HG03558 (cell line): ENCODE results near the gene JAK1.
A peak's percentile ranks its signal among the peaks of the same experiment; 100 is the strongest.

Experiments used
- ATAC-seq: cut with Tn5 transposase; IDR thresholded peaks from one replicate; pipeline ENCODE4 v1.9.1; 2021; ENCODE audit warnings: moderate number of reproducible peaks; ENCODE audit not compliant: unreplicated experiment; ENCODE audit errors: extremely low read depth

The JAK1 gene

DNA sequence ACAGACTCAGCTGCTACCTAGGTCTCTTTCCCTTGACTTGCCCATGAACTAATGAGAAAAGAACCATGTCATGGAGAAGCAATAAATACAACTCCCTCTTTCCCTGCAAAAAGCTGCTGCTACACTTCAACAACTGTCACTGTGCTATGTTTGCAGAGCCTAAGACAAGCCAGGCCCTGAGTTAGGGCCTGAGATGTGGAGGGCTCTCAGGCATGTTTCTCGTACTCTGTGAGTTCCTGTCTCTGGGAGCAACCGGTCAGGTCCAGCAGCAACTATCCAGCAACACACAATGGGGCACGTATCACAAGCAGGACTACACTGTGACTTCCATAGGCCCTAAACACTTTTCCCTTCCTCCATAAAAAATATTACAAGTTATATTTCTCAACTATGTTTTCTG is 91.7 kb downstream of the JAK1 start:
- ATAC-seq: no peak

DNA sequence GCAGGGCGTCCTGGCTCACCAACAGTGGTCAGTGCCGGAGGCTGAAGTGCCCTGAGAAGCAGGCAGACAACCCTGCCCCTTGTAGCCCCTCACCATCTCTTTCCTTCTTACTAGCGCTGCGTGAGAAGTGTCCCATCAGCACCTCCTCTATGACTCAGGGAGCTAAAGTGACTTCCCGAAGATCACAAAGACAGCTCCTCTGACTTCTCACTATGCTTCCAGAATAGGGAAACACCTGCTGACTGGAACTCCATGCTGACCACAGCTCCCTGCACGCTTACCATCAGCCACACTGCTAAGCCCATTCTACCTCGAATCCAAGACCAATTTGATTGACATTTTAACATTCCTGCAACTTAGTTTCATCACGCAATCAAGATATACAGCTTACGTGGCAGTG is 92.8 kb downstream of the JAK1 start:
- no peak for ATAC-seq

DNA sequence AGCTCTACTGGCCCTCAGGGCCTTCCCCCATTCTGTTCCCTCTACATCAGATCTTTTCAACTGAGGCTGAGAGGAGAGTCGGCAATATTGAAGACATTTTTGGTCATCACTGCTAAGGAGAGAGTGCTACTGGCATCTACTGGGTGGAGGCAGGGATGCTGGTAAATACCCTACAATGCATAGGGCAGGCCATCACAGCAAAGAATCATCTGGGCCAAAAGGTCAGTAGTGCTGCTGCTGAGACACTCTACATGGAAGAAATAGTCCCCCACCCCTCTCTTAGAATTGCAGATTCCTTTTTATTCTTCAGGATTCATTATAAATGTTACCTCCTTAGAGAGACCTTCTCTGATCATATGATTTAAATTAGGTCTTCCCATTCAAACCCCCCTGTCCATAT is 94.3 kb downstream of the JAK1 start:
- no peak for ATAC-seq

DNA sequence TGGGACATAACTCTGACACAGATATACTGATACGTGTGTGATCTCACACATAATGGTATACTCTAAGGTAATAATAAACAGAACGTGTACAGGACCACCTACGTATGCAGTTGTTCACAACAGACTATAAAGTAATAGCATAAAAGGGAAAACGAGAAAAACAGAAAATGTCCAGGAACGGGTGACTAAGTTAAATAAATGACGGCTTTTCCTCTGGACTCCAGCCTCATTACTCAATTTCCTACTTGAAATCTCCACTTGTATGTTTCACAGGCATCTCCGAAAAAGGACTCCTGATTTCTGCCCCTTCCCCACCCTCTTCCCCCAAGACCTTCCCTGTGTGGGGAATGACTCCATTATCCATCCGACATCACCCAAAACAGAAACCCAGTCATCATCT is 95.1 kb downstream of the JAK1 start:
- no peak for ATAC-seq

DNA sequence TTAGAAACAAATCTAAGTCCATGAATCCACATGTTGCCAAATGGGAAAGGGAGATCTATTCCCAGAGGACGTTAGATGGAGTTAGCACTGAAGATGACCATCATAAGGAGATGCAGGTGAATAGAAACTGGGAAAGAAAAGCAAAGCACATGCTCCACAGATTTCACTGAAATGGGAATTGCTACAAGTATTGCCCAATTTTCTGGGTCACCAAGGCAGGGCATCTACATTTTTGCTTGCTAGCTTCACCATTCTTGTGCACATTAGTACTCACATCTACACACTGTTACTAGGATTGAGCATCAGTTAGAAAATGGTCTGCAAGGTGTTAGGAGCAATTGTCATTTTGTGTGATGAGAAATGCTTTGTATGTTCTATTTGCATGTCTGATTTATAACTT is 99.1 kb downstream of the JAK1 start:
- no peak for ATAC-seq

DNA sequence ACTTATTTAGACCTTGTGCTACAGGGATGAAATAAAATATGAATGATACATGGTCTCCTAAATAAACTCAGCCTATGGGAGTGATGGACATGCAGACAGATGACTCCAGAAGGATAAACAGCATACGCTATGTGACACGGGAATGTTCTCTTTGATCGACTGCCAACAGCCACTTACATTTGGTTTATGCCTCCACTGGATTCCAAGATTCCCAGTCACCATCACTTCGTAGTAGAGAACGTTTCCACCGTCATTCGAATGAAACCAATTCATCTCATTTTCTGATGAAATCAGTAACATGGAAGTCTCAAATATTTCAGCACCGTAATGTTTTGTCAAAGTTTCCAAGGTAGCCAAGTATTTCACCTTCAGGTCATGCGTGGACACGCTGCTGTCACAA is 99.7 kb downstream of the JAK1 start:
- ATAC-seq: no peak

DNA sequence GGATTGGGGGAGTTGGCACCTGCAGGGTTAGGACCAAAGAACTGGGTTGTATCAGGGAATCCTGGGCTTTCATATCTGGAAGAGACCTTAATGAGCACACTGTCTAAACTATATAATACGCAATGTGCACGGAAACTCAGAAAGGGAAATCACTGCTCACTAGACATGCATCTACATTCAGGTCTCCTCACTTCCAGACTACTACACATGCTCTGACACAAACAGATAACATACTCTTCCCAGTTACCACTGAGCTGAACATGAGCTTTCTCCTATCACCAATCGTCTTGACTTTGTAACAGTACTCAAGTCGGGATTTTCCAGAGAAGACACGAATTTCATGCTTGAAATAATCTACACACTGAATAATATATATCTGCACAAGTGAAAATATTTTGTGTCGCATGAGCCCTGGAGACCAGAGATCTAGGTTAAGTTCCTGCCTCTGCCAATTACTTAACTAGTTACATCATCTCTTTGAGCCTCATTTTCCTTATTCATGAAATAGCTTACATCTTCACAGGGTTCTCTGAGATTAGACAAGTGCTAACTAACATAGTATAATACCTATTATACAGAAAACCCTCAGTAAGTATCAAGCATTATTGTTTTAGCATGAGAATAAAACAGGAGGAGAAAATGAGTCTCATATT is 101.1 kb downstream of the JAK1 start:
- ATAC-seq: no peak

DNA sequence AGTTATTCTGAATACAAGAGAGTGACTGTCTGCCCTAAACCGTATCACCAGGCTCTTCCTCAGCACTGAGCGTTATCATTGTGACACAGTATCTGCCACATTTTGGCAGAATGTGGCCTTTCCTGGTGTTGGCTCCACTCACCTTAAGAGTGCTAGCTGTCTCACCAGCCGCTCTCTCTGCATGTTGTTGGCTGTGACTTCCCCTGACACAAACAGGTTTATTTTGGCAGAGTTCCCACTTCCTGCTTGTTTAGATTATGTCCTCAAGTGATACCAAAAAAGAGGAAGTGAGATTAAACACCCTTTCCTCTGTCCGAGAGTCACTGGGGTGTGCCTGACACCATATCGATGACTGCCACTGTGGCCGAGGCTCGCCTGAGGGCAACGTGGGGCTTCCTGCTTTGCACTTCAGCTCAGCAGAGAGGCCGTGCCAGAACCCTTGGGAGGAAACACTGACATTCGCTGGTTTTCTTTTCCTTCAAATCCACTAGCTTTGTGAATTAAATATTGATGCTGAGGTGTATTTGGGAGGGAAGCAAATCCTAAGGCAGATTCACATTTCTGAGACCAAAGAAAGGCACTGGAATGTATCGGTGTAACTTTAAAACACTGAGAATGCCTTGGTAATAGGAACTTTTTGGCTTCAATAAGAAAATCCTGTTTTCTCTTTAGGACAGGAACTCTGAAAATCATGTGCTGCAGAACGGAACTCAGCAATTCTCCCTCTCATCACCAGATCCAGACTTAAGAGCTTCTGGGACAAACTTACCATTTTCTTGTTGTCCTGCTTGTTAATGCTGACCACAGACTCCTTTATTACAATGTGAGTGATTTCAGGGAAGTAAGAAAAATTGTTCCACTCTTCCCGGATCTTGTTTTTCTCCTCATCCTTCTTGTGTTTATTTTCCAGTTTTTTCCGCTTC is 102.1 kb downstream of the JAK1 start:
- peak; percentile 100 for ATAC-seq

DNA sequence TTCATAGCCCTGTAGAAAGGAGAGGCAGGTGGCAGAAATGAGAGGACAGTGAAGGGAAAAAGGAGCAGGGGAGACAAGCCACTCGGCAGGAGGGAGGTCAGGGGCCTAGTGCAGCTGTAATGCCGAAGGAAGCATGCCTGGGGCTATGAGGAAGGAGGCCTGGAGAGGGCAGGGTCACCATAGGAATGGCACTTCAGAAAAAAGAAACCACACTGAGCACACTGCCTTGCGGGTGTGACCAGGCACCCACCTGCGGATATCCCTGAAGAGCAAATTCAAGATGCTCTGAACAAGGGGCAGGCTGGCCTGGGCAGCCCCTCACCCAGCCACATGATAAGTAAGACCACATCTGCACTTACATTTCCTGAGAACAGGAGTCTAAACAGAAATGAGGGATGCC is 104.7 kb downstream of the JAK1 start:
- no peak for ATAC-seq

DNA sequence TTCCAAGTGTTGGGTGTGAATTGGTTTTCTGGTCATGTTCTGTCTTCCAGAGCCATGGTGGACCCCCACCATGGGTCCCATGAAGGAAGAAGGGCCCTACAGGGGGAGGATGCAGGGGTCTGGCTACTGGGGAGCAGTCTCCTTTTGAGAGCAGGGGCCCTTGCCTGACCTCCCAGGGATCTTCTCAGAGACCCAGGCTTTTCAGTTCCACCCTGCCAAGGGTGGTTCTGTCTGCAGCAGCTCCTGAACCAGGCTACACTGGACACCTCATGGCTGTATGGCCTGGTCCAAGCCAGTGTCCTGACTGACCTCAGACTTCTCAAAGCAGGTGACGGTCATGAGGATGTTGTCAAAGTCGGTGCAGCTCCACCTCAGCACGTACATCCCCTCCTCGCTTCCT is 109.0 kb downstream of the JAK1 start:
- ATAC-seq: no peak

DNA sequence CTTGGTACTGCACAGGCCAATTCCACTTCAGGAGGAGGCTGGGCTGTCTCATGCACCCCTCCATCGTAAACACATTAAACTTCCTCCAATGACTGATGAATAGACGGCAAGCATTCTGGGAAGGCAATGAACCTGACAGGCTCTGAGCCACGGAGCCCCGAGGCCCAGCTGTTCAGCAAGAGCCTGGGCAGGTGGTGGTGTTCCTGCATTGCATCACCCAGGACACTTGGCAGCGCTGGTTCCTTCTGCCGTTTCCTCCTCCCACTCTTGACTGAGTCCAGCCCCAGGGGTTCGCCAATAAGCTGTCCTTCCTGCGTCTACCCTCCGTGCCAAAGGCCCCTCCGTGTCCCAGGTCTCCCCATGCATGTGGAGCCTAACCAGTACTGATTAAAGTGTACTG is 109.8 kb downstream of the JAK1 start:
- no peak for ATAC-seq

DNA sequence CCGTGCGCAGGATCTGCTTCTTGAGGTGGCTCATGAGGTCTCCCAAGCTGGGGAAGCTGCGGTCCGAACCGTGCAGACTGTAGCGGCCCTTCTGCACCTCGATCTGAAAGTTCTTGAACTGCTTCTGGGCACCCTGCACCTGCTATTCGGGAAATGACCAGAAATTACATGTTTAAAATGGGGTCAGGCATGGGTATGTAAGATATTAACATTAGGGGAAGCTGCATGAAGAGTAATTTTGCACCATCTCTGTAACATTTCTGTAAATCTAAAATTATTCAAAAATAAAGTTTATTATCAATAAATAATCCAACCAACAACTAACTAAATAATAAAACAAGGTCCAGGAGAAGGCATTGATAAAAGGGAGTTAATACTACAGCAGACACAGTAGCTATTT is 110.8 kb downstream of the JAK1 start:
- no peak for ATAC-seq

DNA sequence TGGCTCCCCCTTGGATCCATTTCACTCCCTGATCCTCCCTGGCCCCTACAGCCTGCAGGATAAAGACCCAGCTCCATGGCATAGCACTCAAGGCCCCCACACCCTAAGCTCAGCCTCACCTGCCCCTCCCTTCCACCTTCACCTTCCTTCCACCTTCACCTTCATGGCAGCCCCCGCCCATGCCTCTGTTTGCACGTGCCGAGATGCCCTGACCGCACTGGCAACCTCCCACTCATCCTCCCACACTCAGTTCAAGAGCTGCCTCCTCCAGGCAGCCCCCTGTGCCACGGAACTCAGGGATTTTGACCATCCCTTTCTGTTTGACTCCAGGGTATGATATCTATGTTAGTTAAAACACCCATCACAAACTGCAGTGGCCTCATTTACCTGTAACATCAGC is 111.7 kb downstream of the JAK1 start:
- no peak for ATAC-seq

DNA sequence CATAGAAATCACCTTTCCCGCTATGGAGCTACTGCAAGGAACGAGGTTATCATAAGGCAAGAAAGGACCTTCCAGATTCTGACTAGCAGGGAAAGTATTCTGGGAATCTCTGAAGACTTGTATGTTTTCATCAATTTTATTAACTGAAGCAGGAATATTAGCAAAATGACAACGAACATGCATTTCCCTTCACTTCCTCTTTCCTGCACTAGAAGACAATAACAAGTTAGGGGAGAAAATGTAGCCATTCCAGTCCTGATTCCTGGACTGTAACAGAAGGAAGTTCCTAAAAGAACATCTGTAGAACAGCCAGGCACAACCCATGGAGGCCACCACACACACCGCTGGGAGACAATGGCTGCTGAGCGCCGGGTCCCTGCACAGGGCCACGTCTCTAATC is 114.7 kb downstream of the JAK1 start:
- no peak for ATAC-seq

DNA sequence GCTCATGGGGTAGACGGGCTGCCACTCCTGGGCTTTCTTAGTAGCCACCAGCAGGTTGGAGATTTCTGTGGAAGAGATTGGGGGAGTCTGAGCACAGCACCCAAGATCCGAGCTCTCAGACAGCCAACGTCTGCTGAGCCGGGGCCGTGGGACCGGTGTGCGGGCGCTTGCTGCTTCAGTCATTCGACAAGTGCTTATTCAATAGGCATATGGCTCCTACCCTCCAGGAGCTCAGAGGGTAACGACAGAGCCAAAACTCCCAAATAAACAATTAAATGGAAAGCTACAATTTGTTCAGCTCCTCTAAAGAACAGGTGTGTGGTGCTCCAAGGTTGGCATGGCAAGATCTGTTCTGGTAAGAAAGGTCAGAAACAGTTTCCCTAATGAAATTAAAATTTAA is 115.5 kb downstream of the JAK1 start:
- no peak for ATAC-seq

DNA sequence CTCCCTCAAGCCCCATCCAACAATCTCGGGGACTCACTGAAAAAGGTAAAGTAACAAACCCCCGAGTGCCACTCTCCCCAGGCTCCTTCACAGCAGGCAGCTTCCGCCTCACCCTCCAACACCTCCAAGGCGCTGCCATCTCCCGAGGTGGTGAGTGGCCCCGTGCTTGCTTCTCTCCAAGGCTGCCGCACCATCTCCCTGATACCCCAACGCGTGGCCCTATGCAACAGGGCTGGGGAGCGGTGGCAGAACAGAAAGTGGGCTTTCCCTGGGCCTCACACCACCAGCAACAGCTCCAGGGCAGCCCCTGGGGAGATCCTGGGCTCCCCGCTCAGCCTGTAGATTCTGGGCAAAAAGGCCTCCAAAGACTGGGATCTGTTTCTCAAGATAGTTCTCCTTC is 116.4 kb downstream of the JAK1 start:
- no peak for ATAC-seq

DNA sequence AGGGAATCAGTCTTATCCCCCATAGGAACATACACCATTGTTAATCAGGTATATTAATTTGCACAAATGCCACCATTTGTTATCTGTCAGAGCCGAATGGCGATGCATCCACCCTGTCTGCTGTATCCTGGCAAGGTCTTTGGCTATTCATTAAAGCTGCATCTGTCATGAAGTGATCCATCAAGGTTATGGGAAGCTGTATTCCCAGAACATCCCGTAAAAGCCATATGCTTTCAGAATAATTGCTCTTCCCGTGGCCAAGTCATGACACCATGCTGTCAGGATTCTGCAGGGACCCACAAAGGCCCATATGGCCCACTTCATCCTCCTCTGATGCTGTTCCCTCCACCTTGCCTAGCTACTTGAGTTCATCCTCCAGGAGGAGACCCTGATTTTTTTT is 117.5 kb downstream of the JAK1 start:
- no peak for ATAC-seq

DNA sequence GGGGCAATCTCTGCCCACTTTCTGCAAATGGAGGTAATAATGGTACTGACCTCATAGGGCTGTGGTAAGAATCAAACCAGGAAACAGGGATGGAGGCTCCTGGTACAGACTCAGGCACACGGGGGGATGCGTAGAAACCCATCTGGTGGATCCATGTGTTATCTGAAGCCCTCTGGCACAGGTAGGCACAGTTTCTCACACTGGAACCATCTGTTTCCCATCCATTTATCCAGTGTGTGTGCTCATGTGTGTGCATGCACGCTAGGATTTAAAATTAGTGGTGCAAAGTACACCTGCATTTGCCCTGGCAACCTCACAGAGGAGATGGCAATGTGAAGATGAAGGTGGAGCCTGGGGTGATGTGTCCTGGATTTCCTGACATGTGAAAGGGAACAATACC is 118.2 kb downstream of the JAK1 start:
- no peak for ATAC-seq

DNA sequence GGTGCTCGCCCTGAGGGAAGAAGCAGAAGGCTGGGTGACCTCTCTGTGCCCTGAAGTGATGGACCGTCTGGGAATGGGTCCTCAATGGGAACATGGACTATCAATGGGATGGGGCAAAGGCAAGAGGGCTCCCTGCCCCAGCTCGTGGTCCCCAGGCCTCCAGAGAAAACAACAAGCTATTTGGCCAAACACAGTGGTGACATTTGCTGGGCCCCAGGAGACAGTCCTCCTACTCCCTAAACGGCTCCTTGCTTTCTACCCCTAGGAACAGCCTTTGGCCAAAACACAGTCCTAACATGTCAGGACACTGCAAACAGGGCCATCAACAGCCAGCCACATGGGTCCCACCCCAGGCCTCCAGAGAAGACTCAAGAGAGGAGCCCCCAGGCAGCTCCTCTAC is 118.7 kb downstream of the JAK1 start:
- no peak for ATAC-seq

DNA sequence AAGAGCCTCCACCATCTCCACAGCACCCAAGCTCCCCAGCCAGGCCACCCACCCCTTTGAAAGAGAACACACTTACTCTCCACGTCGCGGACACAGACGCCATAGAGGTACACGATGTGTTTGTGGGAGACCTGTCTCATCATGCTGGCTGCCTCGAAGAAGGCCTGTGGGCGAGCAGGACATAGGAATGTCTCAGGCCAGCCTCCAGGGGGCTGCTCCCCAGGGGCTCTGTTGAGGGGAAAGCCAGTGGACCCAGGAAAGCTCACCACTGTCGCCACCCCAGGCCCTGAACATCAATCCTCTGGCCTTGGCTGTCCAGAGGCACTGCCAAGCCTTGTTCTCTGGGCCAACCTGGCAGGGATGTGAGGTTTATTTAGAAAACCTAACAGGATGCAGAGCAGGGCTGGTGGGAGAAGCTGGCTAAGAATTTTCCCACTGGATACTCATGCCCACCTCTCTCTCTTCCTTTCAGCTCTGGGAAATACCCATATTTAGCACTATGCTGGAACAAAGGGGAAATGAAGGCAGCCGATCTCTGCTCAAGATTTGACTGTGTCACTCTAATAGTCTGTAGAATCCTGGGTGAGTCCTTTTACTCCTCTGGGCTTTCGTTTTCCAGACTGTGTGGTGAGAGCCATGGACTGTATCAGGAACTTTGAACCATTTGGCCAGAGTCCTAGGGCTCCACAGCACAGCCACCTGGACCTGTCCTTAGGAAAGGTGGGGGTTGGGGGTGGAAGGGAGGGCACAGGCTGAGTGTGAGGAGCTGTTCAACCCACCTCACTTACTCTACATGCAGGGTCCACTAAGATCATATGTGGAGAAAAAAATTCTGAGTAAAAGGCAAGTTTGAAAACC is 119.5 kb downstream of the JAK1 start:
- no peak for ATAC-seq

DNA sequence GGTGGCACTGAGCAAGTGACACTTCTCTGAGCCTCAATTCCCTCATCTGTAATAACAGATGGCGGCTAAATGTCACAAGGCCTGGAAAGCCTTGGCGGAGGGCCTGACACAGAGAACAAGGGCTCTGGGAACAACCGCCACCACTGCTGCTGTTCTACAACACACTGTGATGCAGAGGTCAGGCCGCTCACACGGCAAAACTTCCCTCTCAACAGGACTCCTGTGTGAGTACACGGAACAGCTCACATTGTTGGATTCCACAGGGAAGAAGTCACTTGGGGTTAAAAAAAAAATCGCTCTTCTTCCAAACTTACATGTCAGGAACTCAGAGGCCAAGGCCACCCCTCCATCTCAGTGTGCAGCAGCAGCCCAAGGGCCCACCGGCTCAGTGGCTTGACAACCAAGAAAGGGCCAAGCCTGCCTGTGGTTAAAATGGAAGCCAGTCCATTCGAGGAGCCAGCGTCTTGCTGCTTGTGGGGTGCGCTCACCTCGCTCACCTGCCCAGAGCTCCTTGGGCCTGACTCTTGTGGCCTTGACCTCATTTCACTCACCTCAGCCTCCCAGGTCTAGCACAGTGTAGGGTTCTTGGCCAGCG is 120.4 kb downstream of the JAK1 start:
- ATAC-seq: no peak
